ENCODE results near the gene WDR59.
"Not testable (repeated sequence)": the region's sequence is repeated elsewhere in the genome, so short reads cannot be mapped to it uniquely, and the experiment has no call there.

The WDR59 gene

DNA sequence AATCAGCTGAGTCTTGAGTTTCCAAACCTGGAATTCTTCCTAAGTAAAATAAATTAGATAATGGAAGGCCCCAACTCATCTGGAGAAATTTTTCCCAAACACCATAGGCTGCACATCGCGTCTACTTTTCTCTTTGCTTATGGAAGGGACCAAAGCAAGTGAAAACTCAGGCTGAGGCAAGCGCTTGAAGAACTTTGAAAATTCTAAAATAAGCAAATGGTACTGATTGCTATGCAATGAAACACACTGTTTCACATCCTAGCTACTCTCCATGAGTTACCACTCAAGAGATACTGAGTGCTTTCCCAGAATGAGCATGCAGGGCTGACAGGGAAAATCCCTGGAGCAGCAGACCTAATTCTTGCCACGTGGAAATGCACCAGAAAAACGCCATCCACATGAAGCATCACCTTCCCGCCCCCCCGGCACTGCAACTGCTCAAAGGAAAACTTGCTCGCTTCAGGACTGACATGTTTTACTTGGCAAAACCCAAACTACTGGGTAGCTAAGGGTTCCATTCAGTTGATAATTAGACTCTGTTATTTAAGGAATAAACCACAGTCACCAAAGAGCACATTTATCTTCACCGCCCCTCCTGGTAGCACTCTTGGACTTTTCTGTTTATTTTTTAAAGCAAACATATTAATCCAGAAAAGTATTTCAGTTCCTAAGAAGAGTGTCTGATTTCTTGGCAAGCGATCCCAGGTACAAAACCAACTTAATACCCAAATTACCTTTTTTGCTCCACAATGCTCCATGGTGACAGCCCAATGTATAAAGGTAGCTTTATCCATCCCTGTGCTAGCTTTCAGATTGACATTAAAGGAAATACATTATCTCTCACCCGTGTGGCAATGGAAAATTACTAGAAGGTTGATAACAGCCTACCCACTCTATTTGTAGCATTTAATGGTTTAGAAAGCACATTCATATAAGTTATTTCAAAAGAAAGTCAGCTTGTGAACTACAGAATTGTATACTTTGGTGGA is 62.5 kb downstream of the WDR59 start:
- FAIRE-seq (no peak), DNase-seq (ENCODE audit: insufficient read length, low spot score) (no peak)
- TF ChIP-seq POLR2A (IDR thresholded peaks at IDR 0.05; ENCODE audit: low read depth, low read length) (no peak), SPI1 (IDR thresholded peaks at IDR 0.05; ENCODE audit: low read depth, low read length) (no peak), PAX5 (IDR thresholded peaks at IDR 0.05; ENCODE audit: insufficient read depth, low read length, severe bottlenecking) (no peak), TAF1 (IDR thresholded peaks at IDR 0.05; ENCODE audit: low read depth, low read length) (no peak), POU2F2 (IDR thresholded peaks at IDR 0.05; ENCODE audit: low read depth, low read length) (no peak), POLR2AphosphoS5 (IDR thresholded peaks at IDR 0.05; ENCODE audit: low read depth, low read length) (no peak)

DNA sequence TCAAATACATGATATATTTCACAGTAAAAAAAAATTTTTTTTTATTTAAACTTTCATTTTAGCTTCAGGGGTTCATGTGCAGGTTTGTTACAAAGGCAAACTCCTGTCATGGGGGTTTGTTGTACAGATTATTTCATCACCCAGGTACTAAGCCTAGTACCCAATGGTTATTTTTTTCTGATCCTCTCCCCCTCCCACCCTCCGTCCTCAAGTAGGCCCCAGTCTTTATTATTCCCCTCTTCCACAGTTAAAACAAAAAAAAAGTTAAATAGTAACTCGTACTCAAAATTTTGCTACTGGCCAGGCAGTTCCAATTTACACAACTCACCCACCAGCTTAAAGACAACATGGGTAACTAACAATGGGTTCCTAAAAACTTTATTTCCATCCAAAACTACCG is 63.9 kb downstream of the WDR59 start:
- no peak for FAIRE-seq

DNA sequence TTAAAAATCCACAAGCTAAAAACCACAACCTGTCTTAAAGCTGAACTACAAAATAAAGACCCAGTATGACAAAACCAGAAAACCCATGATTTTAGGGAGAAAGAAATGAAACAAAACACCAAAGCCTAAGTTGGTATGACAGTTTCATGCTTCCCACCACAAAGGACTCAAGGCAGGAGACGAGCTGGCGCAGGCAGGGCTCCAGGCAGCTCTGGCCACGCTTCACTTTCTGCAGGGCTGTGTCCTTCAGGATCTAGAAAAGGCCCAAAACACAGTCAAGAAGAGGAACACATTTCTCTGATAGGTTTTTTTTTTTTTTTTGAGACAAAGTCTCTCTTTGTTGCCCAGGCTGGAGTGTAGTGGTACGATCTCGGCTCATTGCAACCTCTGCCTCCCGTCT is 75.3 kb downstream of the WDR59 start:
- FAIRE-seq (no peak), DNase-seq (ENCODE audit: insufficient read length, low spot score) (no peak)
- no peak for TF ChIP-seq SPI1 (IDR thresholded peaks at IDR 0.05; ENCODE audit: low read depth, low read length)
- no peak for TF ChIP-seq POLR2AphosphoS5 (IDR thresholded peaks at IDR 0.05; ENCODE audit: low read depth, low read length)
- TF ChIP-seq PAX5 (IDR thresholded peaks at IDR 0.05; ENCODE audit: insufficient read depth, low read length, severe bottlenecking) = no peak
- no peak for TF ChIP-seq POU2F2 (IDR thresholded peaks at IDR 0.05; ENCODE audit: low read depth, low read length)

More for the DNA sequence above, 63.9 kb downstream of the WDR59 start:
- DNase-seq (ENCODE audit: insufficient read length, low spot score) = no peak
- TF ChIP-seq POLR2AphosphoS5 (IDR thresholded peaks at IDR 0.05; ENCODE audit: low read depth, low read length) = no peak

DNA sequence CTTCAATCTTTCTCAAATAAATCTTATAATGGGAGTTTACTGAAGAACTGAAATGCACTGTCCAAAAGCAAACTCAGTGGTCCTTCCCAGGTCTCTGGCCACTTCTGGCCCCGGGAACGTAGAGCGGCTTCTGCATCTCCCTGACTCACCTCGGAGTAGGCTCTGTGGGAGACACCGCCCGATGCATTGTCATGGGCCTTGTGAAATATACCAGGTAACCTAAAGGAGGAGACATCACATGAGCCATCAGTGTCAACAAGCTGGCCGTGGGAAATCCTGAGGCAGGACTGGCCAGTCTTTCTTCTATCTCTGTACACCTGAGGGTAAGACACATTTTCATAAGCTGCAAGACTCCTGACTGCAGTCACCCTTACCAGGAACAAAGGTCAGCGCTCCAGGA is 76.2 kb downstream of the WDR59 start:
- not testable (repeated sequence) for FAIRE-seq; DNase-seq (ENCODE audit: insufficient read length, low spot score)

DNA sequence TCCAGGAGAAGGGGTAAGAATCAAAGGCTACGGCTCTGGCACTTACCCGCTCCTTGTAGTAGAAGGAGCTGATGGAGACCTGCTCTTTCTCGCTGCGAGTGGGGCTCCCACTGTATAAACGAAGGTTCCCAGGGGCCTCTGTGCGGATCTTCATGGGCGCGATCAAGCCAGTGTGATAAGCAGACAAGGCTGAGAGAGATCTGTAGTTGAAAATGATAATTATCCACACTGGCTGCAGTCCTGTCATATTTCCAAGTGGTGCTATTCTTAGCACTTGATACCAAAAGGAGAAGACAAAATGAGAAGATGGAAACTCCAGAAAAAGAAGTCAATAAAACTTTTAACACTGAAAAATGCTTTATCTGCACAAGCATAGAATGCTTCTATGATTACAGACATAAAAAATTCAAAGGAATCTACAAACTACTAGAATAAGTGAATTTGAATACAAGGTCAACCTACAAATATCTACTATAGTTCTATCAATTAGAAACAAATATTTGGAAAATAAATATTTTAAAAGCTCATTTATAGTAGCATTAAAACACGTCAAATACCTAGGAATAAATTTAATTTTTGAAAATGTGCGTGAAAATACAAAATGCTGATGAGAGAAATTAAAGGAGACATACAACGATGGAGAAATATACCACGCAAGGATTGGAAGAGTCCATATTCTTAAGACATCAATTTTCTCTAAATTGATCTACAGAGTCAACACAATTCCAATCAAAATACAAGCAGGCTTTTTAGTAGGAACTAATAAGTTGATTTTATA is 80.8 kb downstream of the WDR59 start:
- TF ChIP-seq POLR2A (IDR thresholded peaks at IDR 0.05; ENCODE audit: low read depth, low read length) (no peak), POLR2AphosphoS5 (IDR thresholded peaks at IDR 0.05; ENCODE audit: low read depth, low read length) (no peak), PAX5 (IDR thresholded peaks at IDR 0.05; ENCODE audit: insufficient read depth, low read length, severe bottlenecking) (no peak), SPI1 (IDR thresholded peaks at IDR 0.05; ENCODE audit: low read depth, low read length) (no peak), TAF1 (IDR thresholded peaks at IDR 0.05; ENCODE audit: low read depth, low read length) (no peak), POU2F2 (IDR thresholded peaks at IDR 0.05; ENCODE audit: low read depth, low read length) (no peak)
- DNase-seq (ENCODE audit: insufficient read length, low spot score) = no peak
- FAIRE-seq = no peak

DNA sequence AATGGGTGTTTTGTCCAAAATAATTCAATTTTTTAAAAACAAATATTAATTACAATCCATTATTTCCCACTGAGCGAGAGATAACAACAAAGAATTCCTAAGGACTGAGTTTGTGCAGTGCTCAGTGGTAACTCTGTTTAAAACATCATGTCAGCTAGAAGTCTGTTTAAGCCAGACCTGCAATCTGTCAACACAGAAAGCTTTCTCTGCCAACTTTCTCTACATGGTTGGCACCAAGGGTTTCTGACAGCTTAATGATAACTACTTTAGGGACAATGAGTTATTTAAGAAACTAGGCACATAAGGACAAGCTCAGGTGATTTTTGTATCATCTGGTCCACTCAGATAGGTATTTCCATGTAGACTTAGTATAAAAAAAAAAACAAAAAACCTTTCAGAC is 81.8 kb downstream of the WDR59 start:
- FAIRE-seq (no peak), DNase-seq (ENCODE audit: insufficient read length, low spot score) (no peak)
- TF ChIP-seq POLR2A (IDR thresholded peaks at IDR 0.05; ENCODE audit: low read depth, low read length) (no peak), PAX5 (IDR thresholded peaks at IDR 0.05; ENCODE audit: insufficient read depth, low read length, severe bottlenecking) (no peak), POU2F2 (IDR thresholded peaks at IDR 0.05; ENCODE audit: low read depth, low read length) (no peak), POLR2AphosphoS5 (IDR thresholded peaks at IDR 0.05; ENCODE audit: low read depth, low read length) (no peak), TAF1 (IDR thresholded peaks at IDR 0.05; ENCODE audit: low read depth, low read length) (no peak)

DNA sequence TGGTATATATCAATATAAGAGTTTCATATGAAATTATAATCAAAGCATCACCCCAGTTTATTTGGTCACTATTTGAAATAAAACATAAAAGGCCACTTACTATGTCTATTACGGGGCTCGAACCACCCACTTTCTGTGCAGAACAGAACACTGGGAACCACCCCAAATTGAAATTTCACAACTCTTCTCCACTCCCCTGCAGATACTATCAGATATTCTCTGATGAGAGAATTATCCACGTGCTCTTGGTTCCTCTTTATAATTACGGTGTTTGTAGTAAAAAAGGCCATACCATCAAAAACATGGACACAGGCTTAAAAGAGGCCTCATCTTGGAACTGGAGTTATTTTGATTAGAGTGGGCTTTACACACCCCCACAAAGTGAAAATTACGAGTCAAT is 82.8 kb downstream of the WDR59 start:
- FAIRE-seq (no peak), DNase-seq (ENCODE audit: insufficient read length, low spot score) (no peak)
- TF ChIP-seq POU2F2 (IDR thresholded peaks at IDR 0.05; ENCODE audit: low read depth, low read length) (no peak), POLR2A (IDR thresholded peaks at IDR 0.05; ENCODE audit: low read depth, low read length) (no peak), POLR2AphosphoS5 (IDR thresholded peaks at IDR 0.05; ENCODE audit: low read depth, low read length) (no peak), SPI1 (IDR thresholded peaks at IDR 0.05; ENCODE audit: low read depth, low read length) (no peak), TAF1 (IDR thresholded peaks at IDR 0.05; ENCODE audit: low read depth, low read length) (no peak), PAX5 (IDR thresholded peaks at IDR 0.05; ENCODE audit: insufficient read depth, low read length, severe bottlenecking) (no peak)

DNA sequence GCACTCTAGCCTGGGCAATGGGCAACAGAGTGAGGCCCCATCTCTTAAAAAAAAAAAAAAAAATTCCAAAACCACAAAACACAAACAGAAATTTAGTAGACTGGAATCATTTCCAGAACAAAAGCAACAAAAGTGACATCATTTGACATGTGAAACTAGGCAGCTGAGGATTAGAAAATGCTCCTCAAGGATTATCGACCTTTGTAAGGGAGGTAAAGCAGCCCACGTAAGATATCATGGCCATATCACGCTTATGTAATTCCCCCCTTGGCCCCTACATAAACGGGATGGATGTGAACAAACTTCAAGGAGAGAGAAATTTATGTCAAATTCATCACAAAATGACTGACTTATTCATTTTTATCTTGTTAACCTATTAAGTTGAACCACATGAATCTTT is 83.3 kb downstream of the WDR59 start:
- FAIRE-seq = no peak
- no peak for TF ChIP-seq POLR2AphosphoS5 (IDR thresholded peaks at IDR 0.05; ENCODE audit: low read depth, low read length)
- no peak for TF ChIP-seq POLR2A (IDR thresholded peaks at IDR 0.05; ENCODE audit: low read depth, low read length)
- no peak for TF ChIP-seq SPI1 (IDR thresholded peaks at IDR 0.05; ENCODE audit: low read depth, low read length)
- TF ChIP-seq PAX5 (IDR thresholded peaks at IDR 0.05; ENCODE audit: insufficient read depth, low read length, severe bottlenecking) = no peak
- TF ChIP-seq TAF1 (IDR thresholded peaks at IDR 0.05; ENCODE audit: low read depth, low read length) = no peak
- no peak for TF ChIP-seq POU2F2 (IDR thresholded peaks at IDR 0.05; ENCODE audit: low read depth, low read length)
- DNase-seq (ENCODE audit: insufficient read length, low spot score) = no peak

DNA sequence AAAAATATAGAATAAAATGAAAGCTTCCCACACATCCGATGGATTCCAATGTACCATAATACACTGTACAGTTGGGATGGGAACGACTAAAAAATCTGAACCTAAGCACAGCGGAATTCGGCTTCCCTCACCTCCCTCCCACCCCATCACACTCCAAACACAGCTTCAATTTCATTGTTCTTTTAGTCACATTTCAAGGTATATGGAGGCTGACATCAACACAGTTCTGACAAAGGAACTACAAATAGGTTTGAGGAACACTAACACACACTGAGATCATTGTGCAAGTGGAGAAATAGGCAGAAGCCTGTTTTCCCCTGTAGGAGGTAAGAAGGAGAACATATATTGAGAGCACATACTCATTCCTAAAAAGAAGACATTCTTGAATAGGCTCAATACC is 85.1 kb downstream of the WDR59 start:
- TF ChIP-seq TAF1 (IDR thresholded peaks at IDR 0.05; ENCODE audit: low read depth, low read length) = no peak
- no peak for TF ChIP-seq SPI1 (IDR thresholded peaks at IDR 0.05; ENCODE audit: low read depth, low read length)
- TF ChIP-seq POLR2A (IDR thresholded peaks at IDR 0.05; ENCODE audit: low read depth, low read length) = no peak
- no peak for DNase-seq (ENCODE audit: insufficient read length, low spot score)
- FAIRE-seq = no peak

DNA sequence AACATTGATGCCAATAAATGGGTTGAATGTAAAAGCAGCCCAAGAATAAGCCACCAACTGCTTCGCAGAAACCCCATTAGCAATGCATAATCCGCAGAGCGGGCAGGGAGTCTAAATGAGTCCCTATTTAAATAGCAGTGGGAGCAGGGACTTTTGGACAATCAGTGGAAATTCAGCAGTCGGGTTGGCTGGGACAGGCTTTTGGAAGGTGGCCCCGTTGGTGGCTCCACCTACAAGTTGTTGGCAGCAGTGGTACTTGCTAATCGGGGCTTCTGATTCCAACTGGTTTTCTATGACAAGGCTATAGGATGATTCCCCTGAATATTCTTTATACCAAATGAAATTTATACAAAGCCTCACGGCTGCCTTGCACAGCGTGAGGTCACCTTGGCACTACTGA is 86.3 kb downstream of the WDR59 start:
- no peak for DNase-seq (ENCODE audit: insufficient read length, low spot score)
- TF ChIP-seq SPI1 (IDR thresholded peaks at IDR 0.05; ENCODE audit: low read depth, low read length) (no peak), POLR2A (IDR thresholded peaks at IDR 0.05; ENCODE audit: low read depth, low read length) (no peak), POLR2AphosphoS5 (IDR thresholded peaks at IDR 0.05; ENCODE audit: low read depth, low read length) (no peak), TAF1 (IDR thresholded peaks at IDR 0.05; ENCODE audit: low read depth, low read length) (no peak), POU2F2 (IDR thresholded peaks at IDR 0.05; ENCODE audit: low read depth, low read length) (no peak), PAX5 (IDR thresholded peaks at IDR 0.05; ENCODE audit: insufficient read depth, low read length, severe bottlenecking) (no peak)
- FAIRE-seq = no peak
